GM23248 (cell line): ENCODE results near the gene PEX19. TPM values are rescaled to one million over a fixed set of nuclear protein-coding genes. Genes with fewer than 3 reads are reported as not detected.
"Not testable (repeated sequence)": the region's sequence is repeated elsewhere in the genome, so short reads cannot be mapped to it uniquely, and the experiment has no call there.

Experiments used
- DNase-seq: peaks from one replicate; pipeline ENCODE4 v3.0.0-alpha.2; 2015
- H2AFZ ChIP-seq: fragments of 200-600 bp; sonication (generic); 2 replicates; pipeline ENCODE4 v1.6.1; 2016; ENCODE audit warnings: antibody characterized with exemption
- H3F3A ChIP-seq: fragments of 200-600 bp; sonication (generic); 2 replicates; pipeline ENCODE4 v1.6.1; 2016; ENCODE audit warnings: mild to moderate bottlenecking, antibody characterized with exemption, mixed run types; ENCODE audit not compliant: insufficient read depth
- H3K27ac ChIP-seq: fragments of 200-600 bp; sonication (generic); 2 replicates; pipeline ENCODE4 v1.5.1; 2016; ENCODE audit warnings: mild to moderate bottlenecking
- H3K27me3 ChIP-seq: fragments of 200-600 bp; sonication (generic); replicated peaks from 2 replicates; pipeline ENCODE4 v1.6.1; 2016; ENCODE audit warnings: mild to moderate bottlenecking; ENCODE audit not compliant: insufficient read depth
- H3K36me3 ChIP-seq: fragments of 200-600 bp; sonication (generic); 2 replicates; pipeline ENCODE4 v1.6.1; 2016; ENCODE audit warnings: low read depth, mild to moderate bottlenecking
- H3K4me1 ChIP-seq: fragments of 200-600 bp; sonication (generic); 2 replicates; pipeline ENCODE4 v1.6.1; 2016; ENCODE audit warnings: mild to moderate bottlenecking; ENCODE audit not compliant: insufficient read depth
- H3K4me2 ChIP-seq: fragments of 200-600 bp; sonication (generic); one replicate; pipeline ENCODE4 v1.6.1; 2016; ENCODE audit warnings: mild to moderate bottlenecking; ENCODE audit not compliant: unreplicated experiment
- H3K4me3 ChIP-seq: fragments of 200-600 bp; sonication (generic); 2 replicates; pipeline ENCODE4 v1.5.1; 2016; ENCODE audit warnings: mild to moderate bottlenecking
- H3K79me2 ChIP-seq: fragments of 200-600 bp; sonication (generic); 2 replicates; pipeline ENCODE4 v1.6.1; 2016; ENCODE audit warnings: mild to moderate bottlenecking; ENCODE audit not compliant: insufficient read depth
- H3K9ac ChIP-seq: fragments of 200-600 bp; sonication (generic); 2 replicates; pipeline ENCODE4 v1.6.1; 2016; ENCODE audit warnings: mild to moderate bottlenecking
- H3K9me2 ChIP-seq: fragments of 200-600 bp; sonication (generic); 2 replicates; pipeline ENCODE4 v1.6.1; 2016; ENCODE audit warnings: mixed run types, mild to moderate bottlenecking, moderate library complexity; ENCODE audit not compliant: insufficient read depth
- H3K9me3 ChIP-seq: fragments of 200-600 bp; sonication (generic); one replicate; pipeline ENCODE4 v1.6.1; 2017; ENCODE audit warnings: low read depth
- H4K20me1 ChIP-seq: fragments of 200-600 bp; sonication (generic); 2 replicates; pipeline ENCODE4 v1.6.0; 2016; ENCODE audit not compliant: insufficient read depth
- EZH2 ChIP-seq: fragments of 200-600 bp; sonication (generic); IDR thresholded peaks from 2 replicates; pipeline ENCODE4 v1.6.1; 2018; ENCODE audit warnings: antibody characterized with exemption, mild to moderate bottlenecking; ENCODE audit not compliant: insufficient read depth, poor library complexity, severe bottlenecking
- EZH2phosphoT487 ChIP-seq: fragments of 200-600 bp; sonication (generic); IDR thresholded peaks from 2 replicates; pipeline ENCODE4 v1.6.1; 2018; ENCODE audit warnings: antibody characterized with exemption, moderate library complexity, mild to moderate bottlenecking, low read depth; ENCODE audit not compliant: insufficient read depth
- WGBS, 2 experiments: methylation state at CpG; one replicate each; pipeline ENCODE4 v1.1.6; 2015 to 2017; ENCODE audit warnings: low lambda C conversion rate in 2 of 2, low coverage in 1 of 2; ENCODE audit errors: missing lambda C conversion rate in 2 of 2; 5-methylcytosine and 5-hydroxymethylcytosine counted together
- in situ Hi-C: fragments of 300-500 bp; cut with MboI; formaldehyde crosslinking; loops from 2 replicates; pipeline ENCODE4 v1.15.0; 2020
- polyA plus RNA-seq: library from polyadenylated mRNA; unstranded; fragments of >200 nt; fragmentation: Nextera tagmentation; extraction: Ambion mirVana; gene quantifications from 2 replicates; pipeline ENCODE4 v1.2.1, GENCODE V29; 2016
- total RNA-seq: library from RNA; depleted of rRNA; stranded (reverse); fragments of >200 nt; shearing (Covaris generic); gene quantifications from 2 replicates; pipeline ENCODE4 v1.2.3, GENCODE V29; 2014

The PEX19 gene
- total and polyA plus RNA-seq, 2 experiments from 2014 or later, result 38.9 to 52.4 TPM

DNA sequence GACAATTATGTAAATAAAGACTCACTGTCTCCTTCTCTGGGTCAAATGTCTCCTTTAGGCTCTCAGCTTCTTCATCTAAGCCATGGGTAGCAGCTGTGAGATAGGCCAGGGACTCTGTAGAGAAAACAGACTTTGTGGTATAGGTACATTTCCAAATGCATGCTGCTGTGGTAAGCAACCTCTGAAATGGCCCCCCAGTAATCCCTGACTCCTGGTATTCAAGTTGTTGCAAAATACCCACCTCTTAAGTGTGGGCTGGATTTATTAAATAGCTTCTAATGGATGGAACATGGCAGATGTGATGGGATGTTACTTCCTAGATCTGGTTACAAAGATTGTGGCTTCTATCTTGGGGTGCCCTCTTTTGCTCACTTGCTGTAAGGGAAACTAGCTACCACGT, 11.1 kb upstream of the PEX19 start:
- peaks cover 85% of the 10 kb centered on the region for H3F3A ChIP-seq
- H2AFZ ChIP-seq, result no peak overlapping the region
- WGBS, 2 experiments, result 100% methylated on average over 1 of the region's 1 CpG
- H3K9me3 ChIP-seq, result no peaks in the 10 kb centered on the region
- H3K79me2 ChIP-seq, result peaks cover 76% of the 10 kb centered on the region
- no peaks in the 10 kb centered on the region for H3K4me1 ChIP-seq
- no peak overlapping the region for H3K27ac ChIP-seq
- in situ Hi-C loops, result no loop called here
- no peak overlapping the region for H3K4me3 ChIP-seq
- no peak overlapping the region for H3K9ac ChIP-seq
- no peak for DNase-seq
- no peaks in the 10 kb centered on the region for H3K9me2 ChIP-seq
- H4K20me1 ChIP-seq, result no peaks in the 10 kb centered on the region
- H3K36me3 ChIP-seq, result peaks cover 94% of the 10 kb centered on the region
- TF ChIP-seq EZH2, result no peak
- TF ChIP-seq EZH2phosphoT487, result no peak
- no peaks in the 10 kb centered on the region for H3K27me3 ChIP-seq
- no peak overlapping the region for H3K4me2 ChIP-seq

DNA sequence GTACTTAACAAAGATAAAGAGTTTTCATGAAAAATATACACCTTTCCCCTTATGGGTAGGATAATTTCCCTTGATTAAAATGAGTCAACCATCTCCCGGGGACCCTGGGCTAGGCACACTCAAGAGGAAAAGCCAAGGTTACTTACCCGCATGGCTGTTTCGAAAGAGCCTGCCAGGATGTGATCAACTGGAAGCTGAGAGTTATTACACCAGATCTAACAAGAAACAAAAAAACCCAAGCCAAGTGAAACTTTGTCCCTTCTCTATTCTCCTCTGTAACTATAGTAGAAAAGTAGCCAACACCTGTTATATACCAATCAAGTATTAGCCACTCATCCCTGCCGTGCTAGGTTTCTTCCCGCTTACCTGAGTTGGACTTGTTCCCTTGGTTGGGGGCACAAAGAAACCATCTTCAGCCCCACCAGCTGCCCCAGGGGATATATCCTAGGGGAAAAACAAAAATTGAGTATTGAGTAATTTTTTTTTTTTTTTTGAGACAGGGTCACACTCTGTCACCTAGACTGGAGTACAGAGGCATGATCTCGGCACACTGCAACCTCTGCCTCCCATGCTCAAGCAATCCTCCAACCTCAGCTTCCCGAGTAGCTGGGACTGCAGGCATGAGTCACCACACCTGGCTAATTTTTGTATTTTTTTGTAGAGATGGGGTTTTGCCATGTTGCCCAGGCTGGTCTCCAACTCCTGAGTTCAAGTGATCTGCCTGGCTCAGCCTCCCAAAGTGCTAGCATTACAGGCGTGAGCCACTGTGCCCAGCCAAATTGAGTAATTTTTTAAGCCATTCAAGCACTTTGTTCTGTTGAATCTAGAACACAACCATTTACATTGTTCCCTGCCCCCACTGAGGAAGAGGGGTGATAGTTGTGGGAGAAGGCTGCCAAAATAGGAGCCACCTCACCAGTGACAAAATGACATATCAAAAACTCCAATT, 8.4 kb upstream of the PEX19 start:
- Histone ChIP-seq H3K4me1 (no peaks in the 10 kb centered on the region), H2AFZ (no peak overlapping the region), H3K9me3 (no peaks in the 10 kb centered on the region), H4K20me1 (no peaks in the 10 kb centered on the region), H3F3A (peaks cover 97% of the 10 kb centered on the region), H3K79me2 (peaks cover 66% of the 10 kb centered on the region), H3K27me3 (no peaks in the 10 kb centered on the region), H3K4me2 (no peak overlapping the region), H3K4me3 (no peak overlapping the region), H3K36me3 (peaks cover 97% of the 10 kb centered on the region), H3K27ac (peak overlapping the region; percentile 22; the same call in 1 of the 2 replicates), H3K9ac (no peak overlapping the region), H3K9me2 (no peaks in the 10 kb centered on the region)
- no peak for TF ChIP-seq EZH2
- TF ChIP-seq EZH2phosphoT487, result no peak
- in situ Hi-C loops, result no loop called here
- peak; percentile 6 for DNase-seq
- WGBS, 2 experiments, result 77 to 79% methylated on average over 8 of the region's 8 CpGs

DNA sequence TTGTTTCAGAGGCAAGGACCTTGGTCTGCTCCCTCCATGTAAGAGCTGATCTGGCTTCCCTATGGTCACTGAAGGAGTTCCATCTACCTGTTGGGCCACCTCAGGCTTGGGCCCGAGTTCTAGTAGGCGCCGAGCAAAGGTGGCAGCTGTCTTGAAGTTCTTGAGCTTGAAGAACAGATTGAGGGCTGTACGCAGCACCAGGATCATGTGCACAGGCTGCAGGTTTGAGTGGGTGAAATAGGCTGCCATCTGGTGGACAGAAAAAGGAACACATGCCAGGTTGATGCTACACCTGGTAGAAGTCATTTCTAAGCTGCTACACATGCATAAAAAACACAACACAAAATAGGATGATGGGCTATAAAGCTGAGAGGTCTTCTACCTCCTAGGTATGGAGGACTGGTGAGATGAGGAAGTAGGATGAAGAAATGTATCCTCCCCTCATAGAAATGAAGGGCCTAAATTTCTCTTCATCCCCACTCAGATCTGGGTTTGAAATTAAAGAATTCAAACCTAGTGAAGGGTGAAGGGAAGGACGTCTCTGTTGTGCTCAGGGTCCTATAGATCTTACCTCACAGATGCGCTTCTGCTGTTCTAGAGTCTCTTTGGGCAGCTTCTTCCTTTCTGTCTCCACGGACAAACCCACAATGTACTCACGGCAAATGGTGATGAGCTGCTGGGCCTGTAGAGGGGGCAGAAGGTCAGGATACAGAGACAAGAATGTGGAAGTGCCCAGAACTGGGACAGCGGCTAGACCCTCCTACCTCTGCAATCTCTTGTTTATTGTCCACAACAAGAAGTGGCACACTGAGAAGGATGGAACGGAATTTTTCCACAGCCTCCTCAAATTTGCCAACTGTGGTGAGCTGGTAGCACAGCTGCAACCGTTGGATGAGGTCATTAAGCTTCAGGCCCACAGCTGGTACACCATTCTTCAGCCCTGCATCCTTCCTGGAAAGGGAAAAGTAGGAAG, 6.6 kb upstream of the PEX19 start:
- Histone ChIP-seq H3K27ac (0 out of 2 replicates have a peak overlapping the region, but pooled peaks have one; percentile 14), H3F3A (peaks cover 99% of the 10 kb centered on the region)
- in situ Hi-C loops, result no loop called here

DNA sequence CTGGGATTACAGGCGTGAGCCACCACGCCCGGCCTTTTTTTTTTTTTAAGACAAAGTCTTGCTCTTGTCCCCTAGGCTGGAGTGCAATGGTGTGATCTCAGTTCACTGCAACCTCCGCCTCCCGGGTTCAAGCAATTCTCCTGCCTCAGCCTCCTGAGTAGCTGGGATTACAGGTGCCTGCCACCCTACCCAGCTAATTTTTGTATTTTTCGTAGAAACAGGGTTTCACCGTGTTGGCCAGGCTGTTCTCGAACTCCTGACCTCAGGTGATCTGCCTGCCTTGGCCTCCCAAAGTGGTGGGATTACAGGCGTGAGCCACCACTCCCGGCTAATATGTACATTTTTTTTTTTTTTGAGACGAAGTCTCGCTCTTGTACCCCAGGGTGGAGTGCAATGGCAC, 2.8 kb upstream of the PEX19 start:
- DNase-seq, H3K4me2 ChIP-seq, H3K4me3 ChIP-seq, H3K27ac ChIP-seq, H3K9ac ChIP-seq, H3K27me3 ChIP-seq, H2AFZ ChIP-seq, H4K20me1 ChIP-seq, H3K4me1 ChIP-seq, in situ Hi-C loops, H3K9me2 ChIP-seq, H3K9me3 ChIP-seq: not testable (repeated sequence)
- WGBS, 2 experiments, result 87 to 94% methylated on average over 12 of the region's 12 CpGs
- peaks cover 78% of the 10 kb centered on the region for H3F3A ChIP-seq
- H3K79me2 ChIP-seq, result peaks cover 38% of the 10 kb centered on the region
- H3K36me3 ChIP-seq, result peaks cover 48% of the 10 kb centered on the region

More for the DNA sequence above, 6.6 kb upstream of the PEX19 start:
- H3K9ac ChIP-seq, result no peak overlapping the region
- TF ChIP-seq EZH2phosphoT487 (no peak), EZH2 (no peak)
- no peak overlapping the region for H3K4me2 ChIP-seq
- peaks cover 85% of the 10 kb centered on the region for H3K36me3 ChIP-seq
- no peaks in the 10 kb centered on the region for H3K4me1 ChIP-seq
- no peaks in the 10 kb centered on the region for H3K9me3 ChIP-seq
- no peaks in the 10 kb centered on the region for H3K27me3 ChIP-seq
- H2AFZ ChIP-seq, result no peak overlapping the region
- no peaks in the 10 kb centered on the region for H4K20me1 ChIP-seq
- H3K4me3 ChIP-seq, result no peak overlapping the region
- WGBS, 2 experiments, result 40 to 44% methylated on average over 11 of the region's 11 CpGs
- H3K9me2 ChIP-seq, result no peaks in the 10 kb centered on the region
- peak; percentile 78 for DNase-seq
- H3K79me2 ChIP-seq, result peaks cover 49% of the 10 kb centered on the region
